T-cell (primary cell): ENCODE measurements around the gene CREB3L2. TPM values are rescaled to one million over a fixed set of nuclear protein-coding genes. Genes with fewer than 3 reads are reported as not detected.
"Not testable (repeated sequence)": the region's sequence is repeated elsewhere in the genome, so short reads cannot be mapped to it uniquely, and the experiment has no call there.

Experiments used
- ATAC-seq, 4 experiments: fragments of 200-7000 bp in 3 of 4; fragments of 150-1000 bp in 1 of 4; cut with Tn5 transposase; replicated peaks in 1 of 4; 1 replicate in 3 of 4; 2 replicates in 1 of 4; pipeline ENCODE4 v1.10.0; 2021; ENCODE audit warnings: moderate library complexity in 3 of 4, mild to moderate bottlenecking in 2 of 4, moderate number of reproducible peaks in 1 of 4
- CTCF ChIA-PET, 2 donors: fragments of 300-600 bp; sonication (Branson Sonifier 250); formaldehyde crosslinking; loops; one replicate each; lab custom pipeline; 2022; ENCODE audit warnings: antibody characterized with exemption in 2 of 2; lab: Charles Lee
- POLR2A ChIA-PET, 2 donors: fragments of 300-600 bp; sonication (Branson Sonifier 250); formaldehyde crosslinking; loops; one replicate each; lab custom pipeline; 2022; ENCODE audit warnings: antibody characterized with exemption in 2 of 2; lab: Charles Lee
- DNase-seq, 35 experiments: peaks; one replicate each; pipeline versions ENCODE4 v3.0.0 to v3.0.0-alpha.2; 2013 to 2023
- H3K27ac ChIP-seq: one replicate; pipeline ENCODE4 v1.5.1; 2013; ENCODE audit warnings: low read length
- H3K27me3 ChIP-seq, 2 experiments: replicated peaks in 1 of 2; 1 replicate in 1 of 2; 2 replicates in 1 of 2; pipeline versions ENCODE4 v1.6.1 to v1.7.0; 2013; ENCODE audit warnings: low read length in 1 of 2, mixed read lengths in 1 of 2; ENCODE audit not compliant: control insufficient read depth in 2 of 2, insufficient read depth in 2 of 2; ENCODE audit errors: extremely low read depth in 1 of 2
- H3K36me3 ChIP-seq, 2 donors: 1 replicate in 1 of 2; 2 replicates in 1 of 2; pipeline versions ENCODE4 v1.6.1 to v1.7.0; 2013; ENCODE audit warnings: low read length in 1 of 2; ENCODE audit not compliant: control insufficient read depth in 2 of 2, insufficient read depth in 1 of 2; ENCODE audit errors: extremely low read depth in 1 of 2
- H3K4me1 ChIP-seq, 2 experiments: 1 replicate in 1 of 2; 2 replicates in 1 of 2; pipeline versions ENCODE4 v1.6.1 to v1.7.0; 2013; ENCODE audit warnings: low read length in 2 of 2, mixed read lengths in 1 of 2; ENCODE audit not compliant: insufficient read depth in 2 of 2, control insufficient read depth in 1 of 2; ENCODE audit errors: extremely low read depth in 1 of 2
- H3K4me3 ChIP-seq, 2 donors: 1 replicate in 1 of 2; 2 replicates in 1 of 2; pipeline versions ENCODE4 v1.5.1 to v1.7.0; 2013; ENCODE audit warnings: mild to moderate bottlenecking in 2 of 2, low read length in 1 of 2, moderate library complexity in 1 of 2; ENCODE audit not compliant: control insufficient read depth in 1 of 2; ENCODE audit errors: extremely low read depth in 1 of 2
- H3K9me3 ChIP-seq: 2 replicates; pipeline ENCODE4 v1.7.0; 2013
- H3K27ac Mint-ChIP-seq, 2 donors: one replicate each; pipeline ENCODE4 v1.8.0; 2020 to 2021; ENCODE audit warnings: mild to moderate bottlenecking in 2 of 2, mixed read lengths in 2 of 2
- H3K27me3 Mint-ChIP-seq, 2 donors: one replicate each; pipeline ENCODE4 v1.8.0; 2021 to 2022; ENCODE audit warnings: mixed read lengths in 2 of 2
- H3K36me3 Mint-ChIP-seq: one replicate; pipeline ENCODE4 v1.8.0; 2021; ENCODE audit warnings: mixed read lengths
- H3K4me1 Mint-ChIP-seq, 3 donors: one replicate each; pipeline ENCODE4 v1.8.0; 2020 to 2022; ENCODE audit warnings: mixed read lengths in 3 of 3, mild to moderate bottlenecking in 1 of 3
- H3K4me3 Mint-ChIP-seq, 3 donors: one replicate each; pipeline ENCODE4 v1.8.0; 2020 to 2022; ENCODE audit warnings: mild to moderate bottlenecking in 3 of 3, mixed read lengths in 3 of 3, moderate library complexity in 3 of 3
- H3K9me3 Mint-ChIP-seq, 3 donors: one replicate each; pipeline ENCODE4 v1.8.0; 2020 to 2022; ENCODE audit warnings: mixed read lengths in 3 of 3
- WGBS: methylation state at CpG from one replicate; pipeline ENCODE4 v1.1.5; 2013; ENCODE audit warnings: missing lambda C conversion rate; ENCODE audit not compliant: insufficient coverage; 5-methylcytosine and 5-hydroxymethylcytosine counted together
- total RNA-seq, 35 experiments: library from RNA in 6 of 35; stranded (reverse) in 6 of 35; fragments of 120-200 nt in 1 of 35; gene quantifications; one replicate each; pipeline versions ENCODE4 v1.2.1 to v1.2.4 and lab custom pipeline; 2013 to 2026

Gene CREB3L2
- total RNA-seq, 5 donors from 2014 or later (not counting 1 experiment from before 2014, with no cell fraction given): 21.1 to 40.8 (median 28.9) TPM

GRCh38 chr7:137984181-137985041, 17.5 kb downstream of the CREB3L2 start:
- H3K9me3 ChIP-seq: no peaks in the 10 kb centered on the region
- H3K4me1 ChIP-seq: peaks cover 0 to 6% of the 10 kb centered on the region in 2 experiments
- H3K4me1 Mint-ChIP-seq: peaks cover 0 to 24% (median 1%) of the 10 kb centered on the region in 3 donors
- ATAC-seq (no peak), DNase-seq (no peak)
- H3K27ac ChIP-seq: no peak overlapping the region
- H3K9me3 Mint-ChIP-seq: peaks cover 8 to 9% (median 9%) of the 10 kb centered on the region in 3 donors
- no peaks in the 10 kb centered on the region for H3K36me3 ChIP-seq
- ChIA-PET POLR2A (no interaction called here), CTCF (interaction anchor here in 1 of 2 donors (0.5 kb wide), 1 partner anchor 53 kb away, joined by 5 read pairs; no protein-coding TSS in a partner anchor)
- 100% methylated on average over 5 of the region's 11 CpGs for WGBS
- no peaks in the 10 kb centered on the region for H3K27me3 ChIP-seq
- no peak overlapping the region for H3K27ac Mint-ChIP-seq
- H3K4me3 ChIP-seq: no peak overlapping the region
- peaks cover 33% of the 10 kb centered on the region for H3K36me3 Mint-ChIP-seq
- no peaks in the 10 kb centered on the region for H3K27me3 Mint-ChIP-seq
- no peak overlapping the region for H3K4me3 Mint-ChIP-seq

GRCh38 chr7:137983323-137984008, 18.4 kb downstream of the CREB3L2 start:
- no peaks in the 10 kb centered on the region for H3K27me3 Mint-ChIP-seq
- WGBS: 99% methylated on average over 11 of the region's 12 CpGs
- no peak overlapping the region for H3K4me3 Mint-ChIP-seq
- ChIA-PET POLR2A (no interaction called here), CTCF (no interaction called here)
- no peaks in the 10 kb centered on the region for H3K9me3 ChIP-seq
- H3K27me3 ChIP-seq: no peaks in the 10 kb centered on the region
- DNase-seq (no peak), ATAC-seq (no peak)
- peaks cover 0 to 6% of the 10 kb centered on the region in 2 experiments for H3K4me1 ChIP-seq
- H3K4me1 Mint-ChIP-seq: peaks cover 0 to 24% (median 1%) of the 10 kb centered on the region in 3 donors
- H3K36me3 ChIP-seq: no peaks in the 10 kb centered on the region
- peaks cover 38% of the 10 kb centered on the region for H3K36me3 Mint-ChIP-seq
- no peak overlapping the region for H3K27ac Mint-ChIP-seq
- no peak overlapping the region for H3K4me3 ChIP-seq
- peaks cover 8 to 9% (median 9%) of the 10 kb centered on the region in 3 donors for H3K9me3 Mint-ChIP-seq
- no peak overlapping the region for H3K27ac ChIP-seq

DNA sequence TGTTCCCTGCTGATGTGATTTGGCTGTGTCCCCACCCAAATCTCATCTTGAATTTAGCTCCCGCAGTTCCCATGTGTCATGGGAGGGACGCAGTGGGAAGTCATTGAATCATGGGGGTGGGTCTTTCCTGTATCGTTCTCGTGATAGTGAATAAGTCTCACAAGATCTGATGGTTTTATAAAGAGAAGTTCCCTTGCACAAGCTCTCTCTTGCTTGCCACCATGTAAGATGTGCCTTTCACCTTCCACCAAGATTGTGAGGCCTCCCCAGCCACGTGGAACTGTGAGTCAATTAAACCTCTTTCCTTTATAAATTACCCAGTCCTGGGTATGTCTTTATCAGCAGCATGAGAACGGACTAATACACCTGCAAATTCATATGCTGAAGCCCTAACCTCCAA, 19.5 kb downstream of the CREB3L2 start:
- H3K4me3 ChIP-seq, DNase-seq, H3K36me3 ChIP-seq, H3K27me3 ChIP-seq, H3K27ac Mint-ChIP-seq, H3K4me3 Mint-ChIP-seq, H3K4me1 ChIP-seq, H3K27ac ChIP-seq, ATAC-seq, H3K9me3 Mint-ChIP-seq, H3K27me3 Mint-ChIP-seq, POLR2A ChIA-PET, H3K9me3 ChIP-seq: not testable (repeated sequence)
- peaks cover 40% of the 10 kb centered on the region for H3K36me3 Mint-ChIP-seq
- WGBS: 100% methylated on average over 1 of the region's 6 CpGs
- H3K4me1 Mint-ChIP-seq: peaks cover 0 to 24% (median 1%) of the 10 kb centered on the region in 3 donors
- CTCF ChIA-PET: interaction anchor here in 1 of 2 donors (1.3 kb wide), 1 partner anchor 15 kb away, joined by 4 read pairs; no protein-coding TSS in a partner anchor

DNA sequence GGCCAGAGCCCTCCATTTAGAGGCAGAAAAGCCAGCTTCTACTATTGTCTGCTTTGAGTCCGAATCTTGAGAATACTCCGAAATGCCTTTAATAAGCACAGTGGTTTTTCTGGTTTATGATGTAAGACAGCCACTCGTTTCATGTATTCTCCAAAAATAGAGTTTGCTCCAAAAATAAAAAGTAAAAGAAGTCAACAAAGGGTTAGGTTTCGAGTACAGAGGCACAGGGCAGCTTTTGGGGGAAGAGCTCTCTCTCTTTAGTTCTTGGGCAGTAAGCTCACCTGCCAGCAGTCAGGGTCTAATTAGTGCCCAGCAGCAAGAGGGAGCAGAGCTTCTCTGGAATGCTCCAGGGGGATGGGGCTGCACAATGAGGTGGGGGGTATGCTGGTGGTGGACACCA, 20.2 kb downstream of the CREB3L2 start:
- peaks cover 40% of the 10 kb centered on the region for H3K36me3 Mint-ChIP-seq
- no peak overlapping the region for H3K27ac Mint-ChIP-seq
- Histone ChIP-seq H3K4me1 (no peaks in the 10 kb centered on the region), H3K36me3 (no peaks in the 10 kb centered on the region), H3K27ac (no peak overlapping the region), H3K4me3 (no peak overlapping the region), H3K27me3 (no peaks in the 10 kb centered on the region), H3K9me3 (no peaks in the 10 kb centered on the region)
- no peaks in the 10 kb centered on the region for H3K27me3 Mint-ChIP-seq
- ChIA-PET POLR2A (interaction anchor here in 1 of 2 donors (0.6 kb wide), 1 partner anchor 20 kb away, joined by 3 read pairs; no protein-coding TSS in a partner anchor), CTCF (interaction anchor here in 1 of 2 donors (1.3 kb wide), 1 partner anchor 14 kb away, joined by 4 read pairs; no protein-coding TSS in a partner anchor)
- DNase-seq: no peak
- 83% methylated on average over 2 of the region's 4 CpGs for WGBS
- no peak overlapping the region for H3K4me3 Mint-ChIP-seq
- peaks cover 0 to 24% (median 1%) of the 10 kb centered on the region in 3 donors for H3K4me1 Mint-ChIP-seq
- H3K9me3 Mint-ChIP-seq: peaks cover 8 to 9% (median 9%) of the 10 kb centered on the region in 3 donors
- ATAC-seq: no peak

DNA sequence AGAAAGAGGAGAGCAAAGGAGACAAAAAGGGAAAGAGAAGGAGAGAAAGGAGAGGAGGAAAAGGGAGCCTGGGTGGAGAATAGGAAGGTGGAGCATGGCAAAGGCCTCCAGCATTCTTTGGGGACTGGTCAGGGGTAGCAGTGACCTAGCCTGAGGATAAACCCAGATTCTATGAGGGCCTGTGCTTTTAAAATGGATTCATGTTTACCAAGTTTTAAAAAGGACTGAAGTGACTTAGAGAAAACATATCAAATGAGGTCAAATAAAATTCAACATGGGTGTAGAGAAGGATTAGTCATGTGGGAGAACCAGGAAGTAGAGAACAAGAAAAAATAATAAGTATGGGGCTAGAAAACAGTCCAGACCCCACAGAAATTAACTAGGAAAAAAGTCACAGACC, 20.7 kb downstream of the CREB3L2 start:
- no peak overlapping the region for H3K4me3 ChIP-seq
- no peaks in the 10 kb centered on the region for H3K9me3 ChIP-seq
- ChIA-PET POLR2A (interaction anchor here in 1 of 2 donors (0.6 kb wide), 1 partner anchor 20 kb away, joined by 3 read pairs; no protein-coding TSS in a partner anchor), CTCF (interaction anchor here in 1 of 2 donors (1.3 kb wide), 1 partner anchor 13 kb away, joined by 4 read pairs; no protein-coding TSS in a partner anchor)
- ATAC-seq: no peak
- H3K4me1 ChIP-seq: no peaks in the 10 kb centered on the region
- Mint-ChIP-seq H3K9me3 (peaks cover 8 to 9% (median 9%) of the 10 kb centered on the region in 3 donors), H3K27me3 (no peaks in the 10 kb centered on the region), H3K27ac (no peak overlapping the region), H3K4me1 (peaks cover 0 to 22% (median 1%) of the 10 kb centered on the region in 3 donors), H3K36me3 (peaks cover 40% of the 10 kb centered on the region), H3K4me3 (no peak overlapping the region)
- H3K36me3 ChIP-seq: no peaks in the 10 kb centered on the region
- no peak overlapping the region for H3K27ac ChIP-seq
- H3K27me3 ChIP-seq: no peaks in the 10 kb centered on the region
- DNase-seq: no peak

- ChIA-PET POLR2A (no interaction called here), CTCF (interaction anchor here in 1 of 2 donors (0.5 kb wide), 1 partner anchor 23 kb away, joined by 4 read pairs; no protein-coding TSS in a partner anchor)
- Histone ChIP-seq H3K9me3 (no peaks in the 10 kb centered on the region), H3K27me3 (no peaks in the 10 kb centered on the region), H3K27ac (no peak overlapping the region), H3K4me3 (no peak overlapping the region), H3K36me3 (no peaks in the 10 kb centered on the region), H3K4me1 (no peaks in the 10 kb centered on the region)
- WGBS: 100% methylated on average over 2 of the region's 2 CpGs
- peaks cover 0 to 18% (median 1%) of the 10 kb centered on the region in 3 donors for H3K4me1 Mint-ChIP-seq
- DNase-seq: no peak
- peaks cover 8 to 9% (median 9%) of the 10 kb centered on the region in 3 donors for H3K9me3 Mint-ChIP-seq
- no peaks in the 10 kb centered on the region for H3K27me3 Mint-ChIP-seq
- H3K4me3 Mint-ChIP-seq: no peak overlapping the region
- no peak overlapping the region for H3K27ac Mint-ChIP-seq
- H3K36me3 Mint-ChIP-seq: peaks cover 40% of the 10 kb centered on the region
- no peak for ATAC-seq
These were observed 21.6 kb downstream of the CREB3L2 start for GRCh38 chr7:137980308-137980707.
